ENCODE measurements around the gene DYNC1I2.

DYNC1I2 gene

GRCh38 chr2:171792157-171792556, 104.9 kb downstream of the DYNC1I2 start:
- no peak for TF ChIP-seq REST (IDR thresholded peaks at IDR 0.05; ENCODE audit: low read depth)
- no peak for TF ChIP-seq EGR1 (IDR thresholded peaks at IDR 0.05)
- TF ChIP-seq FOXM1 (IDR thresholded peaks at IDR 0.05; ENCODE audit: borderline replicate concordance, low read depth): no peak
- TF ChIP-seq ZBTB7A (IDR thresholded peaks at IDR 0.05; ENCODE audit: low read depth): no peak
- no peak for TF ChIP-seq CEBPB (IDR thresholded peaks at IDR 0.05)
- no peak for TF ChIP-seq MAX (IDR thresholded peaks at IDR 0.05)
- TF ChIP-seq RAD21 (IDR thresholded peaks at IDR 0.05; ENCODE audit: low read depth): no peak
- no peak for TF ChIP-seq TEAD4 (IDR thresholded peaks at IDR 0.05)
- no peak for TF ChIP-seq CREB1 (IDR thresholded peaks at IDR 0.05; ENCODE audit: low read depth)
- no peak for TF ChIP-seq TCF12 (IDR thresholded peaks at IDR 0.05; ENCODE audit: low read depth)
- TF ChIP-seq USF1 (IDR thresholded peaks at IDR 0.05): no peak
- no peak for TF ChIP-seq EP300 (IDR thresholded peaks at IDR 0.05; ENCODE audit: borderline replicate concordance)
- TF ChIP-seq NFIC (IDR thresholded peaks at IDR 0.05): no peak
- no peak for TF ChIP-seq YY1 (IDR thresholded peaks at IDR 0.05; ENCODE audit: low read depth)

- no peak for TF ChIP-seq ZBTB7A (IDR thresholded peaks at IDR 0.05; ENCODE audit: low read depth)
- TF ChIP-seq USF1 (IDR thresholded peaks at IDR 0.05): no peak
- no peak for TF ChIP-seq EGR1 (IDR thresholded peaks at IDR 0.05)
- TF ChIP-seq TAF1 (IDR thresholded peaks at IDR 0.05; ENCODE audit: low read depth): no peak
- TF ChIP-seq MAX (IDR thresholded peaks at IDR 0.05): no peak
- TF ChIP-seq REST (IDR thresholded peaks at IDR 0.05; ENCODE audit: low read depth): no peak
- TF ChIP-seq CREB1 (IDR thresholded peaks at IDR 0.05; ENCODE audit: low read depth): no peak
- no peak for TF ChIP-seq RAD21 (IDR thresholded peaks at IDR 0.05; ENCODE audit: low read depth)
- TF ChIP-seq EP300 (IDR thresholded peaks at IDR 0.05; ENCODE audit: borderline replicate concordance): no peak
- TF ChIP-seq CEBPB (IDR thresholded peaks at IDR 0.05): no peak
- no peak for TF ChIP-seq TEAD4 (IDR thresholded peaks at IDR 0.05)
- TF ChIP-seq YY1 (IDR thresholded peaks at IDR 0.05; ENCODE audit: low read depth): no peak
These were observed 105.8 kb downstream of the DYNC1I2 start for GRCh38 chr2:171792886-171793580.

- TF ChIP-seq CEBPB (IDR thresholded peaks at IDR 0.05): no peak
- TF ChIP-seq MAX (IDR thresholded peaks at IDR 0.05): no peak
These were observed 106.7 kb downstream of the DYNC1I2 start for GRCh38 chr2:171793691-171794678.

- TF ChIP-seq YY1 (IDR thresholded peaks at IDR 0.05; ENCODE audit: low read depth) (no peak), TEAD4 (IDR thresholded peaks at IDR 0.05) (no peak), TAF1 (IDR thresholded peaks at IDR 0.05; ENCODE audit: low read depth) (no peak), NFIC (IDR thresholded peaks at IDR 0.05) (no peak), CREB1 (IDR thresholded peaks at IDR 0.05; ENCODE audit: low read depth) (no peak)
These were observed 107.6 kb downstream of the DYNC1I2 start for GRCh38 chr2:171794918-171795317.

All from Ishikawa (cell line).